GM23248 (cell line): Measurements from ENCODE around the gene HACD1.

Experiments used
- EZH2 ChIP-seq: fragments of 200-600 bp; sonication (generic); IDR thresholded peaks from 2 replicates; pipeline ENCODE4 v1.6.1; 2018; ENCODE audit warnings: antibody characterized with exemption, mild to moderate bottlenecking; ENCODE audit not compliant: insufficient read depth, poor library complexity, severe bottlenecking
- EZH2phosphoT487 ChIP-seq: fragments of 200-600 bp; sonication (generic); IDR thresholded peaks from 2 replicates; pipeline ENCODE4 v1.6.1; 2018; ENCODE audit warnings: antibody characterized with exemption, moderate library complexity, mild to moderate bottlenecking, low read depth; ENCODE audit not compliant: insufficient read depth

DNA sequence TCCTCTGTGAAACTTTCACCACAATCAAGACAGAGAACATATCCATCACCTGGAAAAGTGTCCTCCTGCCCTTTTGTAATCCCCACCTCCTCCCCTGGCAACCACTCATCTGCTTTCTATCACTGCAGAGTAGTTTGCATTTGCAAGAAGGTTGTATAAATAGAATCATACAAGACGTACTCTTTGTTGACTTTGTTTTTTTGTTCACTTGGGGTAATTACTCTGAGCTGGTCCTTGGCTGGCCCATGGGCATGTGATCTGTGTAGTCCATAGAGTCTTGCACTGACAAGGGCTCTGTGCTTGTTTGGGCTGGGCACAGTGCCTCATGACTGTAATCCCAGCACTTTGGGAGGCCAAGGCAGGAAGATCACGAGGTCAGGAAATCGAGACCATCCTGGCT lies 7.8 kb upstream of the HACD1 start:
- TF ChIP-seq EZH2 (no peak), EZH2phosphoT487 (no peak)
